GM18861 (cell line): ENCODE measurements around the gene SRMS.
"Not testable (repeated sequence)": the region's sequence is repeated elsewhere in the genome, so short reads cannot be mapped to it uniquely, and the experiment has no call there.

ENCODE experiments used
- ATAC-seq: cut with Tn5 transposase; IDR thresholded peaks from one replicate; pipeline ENCODE4 v1.9.1; 2021; ENCODE audit not compliant: unreplicated experiment

Gene SRMS

DNA sequence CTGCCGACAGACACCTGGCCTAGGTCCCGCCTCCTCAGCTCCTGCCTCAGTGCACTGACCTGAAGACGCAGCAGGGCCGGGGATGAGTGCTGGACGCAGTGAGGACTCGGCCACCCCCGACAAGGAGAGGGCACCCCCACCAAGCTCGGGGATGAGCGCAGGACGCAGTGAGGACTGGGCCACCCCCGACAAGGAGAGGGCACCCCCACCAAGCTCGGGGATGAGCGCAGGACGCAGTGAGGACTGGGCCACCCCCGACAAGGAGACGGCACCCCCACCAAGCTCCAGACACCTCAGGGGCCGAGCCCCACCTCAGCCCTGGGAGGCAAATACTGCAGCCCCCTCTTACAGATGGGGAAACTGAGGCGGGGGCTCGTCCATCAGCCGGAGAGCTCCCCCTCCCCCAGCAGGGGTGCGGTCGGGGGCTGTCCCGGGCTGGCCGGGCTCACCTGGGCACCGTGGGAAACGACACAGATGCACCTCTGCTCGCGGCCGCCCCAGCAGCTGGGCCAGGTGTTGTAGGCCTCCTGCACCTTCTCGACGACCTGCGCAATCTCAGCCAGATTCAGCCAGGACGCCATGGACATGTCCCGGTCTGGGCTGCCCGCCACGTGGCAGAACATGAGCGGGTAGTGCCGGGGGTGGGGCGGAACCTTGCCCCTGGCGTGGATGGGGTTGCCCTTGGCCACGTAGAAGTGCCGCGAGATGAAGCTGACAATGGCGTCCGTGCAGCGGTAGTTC lies 19.0 kb upstream of the SRMS start:
- no peak for ATAC-seq

DNA sequence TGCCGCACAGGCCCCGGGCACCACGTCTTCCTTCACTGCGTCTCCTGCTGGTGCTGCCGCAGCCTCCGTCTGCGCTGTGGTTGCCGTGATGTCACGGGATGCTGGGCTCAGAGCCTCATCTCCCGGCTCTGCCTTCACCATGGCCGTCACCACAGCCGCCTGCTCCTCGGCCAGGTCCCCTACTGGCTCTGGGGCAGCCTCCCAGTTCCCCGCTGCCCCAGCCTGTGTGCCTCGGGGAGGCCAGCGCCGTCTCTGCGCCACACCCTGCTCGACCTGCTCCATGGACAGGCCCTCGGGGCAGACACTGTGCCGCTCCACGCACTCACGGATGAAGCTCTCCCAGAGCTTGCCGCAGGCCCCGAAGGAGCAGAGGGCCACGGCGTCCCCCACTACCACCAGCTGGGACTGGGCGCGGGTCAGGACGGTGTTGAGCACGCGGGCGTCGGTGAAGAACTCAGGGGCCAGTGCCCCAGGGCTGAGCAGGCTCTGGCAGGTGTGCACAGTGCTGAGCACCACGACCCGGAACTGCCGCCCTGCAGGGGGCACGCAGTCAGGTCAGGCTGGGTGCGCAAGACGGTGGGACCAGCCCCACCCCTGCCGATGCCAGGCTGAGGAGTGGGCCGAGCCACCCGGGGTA lies 18.3 kb upstream of the SRMS start:
- ATAC-seq = no peak

GRCh38 chr20:63565021-63565698 lies 17.6 kb upstream of the SRMS start:
- no peak for ATAC-seq

DNA sequence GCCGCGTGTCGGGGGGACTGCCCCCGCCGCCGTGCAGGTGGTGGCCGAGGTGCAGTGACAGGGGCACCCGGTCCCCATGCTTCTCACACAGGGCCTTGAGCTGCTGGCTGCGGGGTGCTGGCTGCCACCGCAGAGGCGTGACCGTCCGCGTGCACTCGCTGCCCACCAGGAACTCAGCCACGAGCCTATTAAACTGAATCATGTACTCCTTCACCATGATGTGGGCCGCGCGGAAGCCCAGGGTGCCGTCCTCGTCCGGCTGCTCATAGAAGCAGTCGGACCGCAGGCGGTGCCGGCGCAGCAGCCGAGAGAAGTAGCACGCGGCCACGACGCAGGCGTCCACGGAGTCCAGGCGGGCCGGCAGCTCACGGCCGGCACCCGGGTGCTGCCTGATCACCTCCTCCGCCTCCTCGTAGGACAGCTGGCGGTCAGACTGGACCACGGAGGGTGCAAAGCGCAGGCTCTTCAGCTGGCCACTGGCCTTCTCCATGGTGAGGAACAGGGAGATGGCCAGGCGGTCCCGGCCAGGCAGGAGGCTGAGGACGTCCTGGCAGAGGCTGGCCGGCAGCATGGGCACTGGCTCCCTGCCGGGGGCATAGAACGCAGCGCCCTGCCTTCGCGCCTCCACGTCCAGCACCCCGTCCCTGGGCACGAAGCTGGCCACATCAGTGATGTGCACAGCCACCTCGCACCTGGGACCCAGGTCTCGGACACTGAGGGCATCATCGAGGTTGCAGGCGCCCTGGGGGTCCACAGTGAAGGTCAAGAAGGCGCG lies 16.7 kb upstream of the SRMS start:
- no peak for ATAC-seq

- no peak for ATAC-seq
Measured at GRCh38 chr20:63563225-63563935, 15.8 kb upstream of the SRMS start.

- ATAC-seq = no peak
Measured at GRCh38 chr20:63562461-63563224, 15.1 kb upstream of the SRMS start.

DNA sequence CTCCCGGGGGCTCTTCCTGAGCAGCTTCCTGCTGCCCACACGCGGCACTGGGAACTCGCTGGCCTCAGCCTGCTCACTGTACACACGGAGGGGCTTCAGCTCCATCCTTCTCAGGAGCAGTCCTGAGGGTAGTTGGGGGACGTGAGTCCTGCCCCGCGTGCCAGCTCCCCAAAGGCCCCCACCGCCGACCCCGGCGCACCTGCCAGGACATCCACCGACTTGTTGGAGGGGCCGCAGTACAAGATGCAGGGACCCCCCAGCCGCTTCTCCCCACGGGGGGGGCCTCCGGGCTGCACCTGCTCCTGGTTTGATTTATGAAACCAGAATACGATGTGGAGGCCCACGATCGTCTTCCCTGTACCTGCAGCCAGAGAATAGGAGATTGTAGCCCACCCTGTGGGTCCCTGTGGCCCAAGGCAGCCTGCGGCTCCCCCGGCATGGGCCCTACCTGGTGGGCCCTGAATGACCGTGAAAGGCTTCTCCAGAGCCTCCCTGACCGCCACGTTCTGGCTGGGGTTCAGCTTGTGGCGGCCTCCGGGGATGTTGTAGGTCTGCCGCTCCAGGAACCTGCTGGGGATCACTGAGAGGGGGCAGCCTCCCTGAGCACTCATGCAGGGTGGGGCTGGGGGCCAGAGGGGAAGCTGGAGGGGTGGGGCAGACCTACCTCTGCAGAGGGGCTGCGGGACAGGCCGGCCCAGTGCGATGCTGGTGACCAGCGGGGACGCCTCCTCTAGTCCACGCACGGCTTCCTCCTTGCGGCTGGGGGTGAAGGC lies 14.3 kb upstream of the SRMS start:
- no peak for ATAC-seq

GRCh38 chr20:63560856-63561609 lies 13.5 kb upstream of the SRMS start:
- ATAC-seq = no peak

DNA sequence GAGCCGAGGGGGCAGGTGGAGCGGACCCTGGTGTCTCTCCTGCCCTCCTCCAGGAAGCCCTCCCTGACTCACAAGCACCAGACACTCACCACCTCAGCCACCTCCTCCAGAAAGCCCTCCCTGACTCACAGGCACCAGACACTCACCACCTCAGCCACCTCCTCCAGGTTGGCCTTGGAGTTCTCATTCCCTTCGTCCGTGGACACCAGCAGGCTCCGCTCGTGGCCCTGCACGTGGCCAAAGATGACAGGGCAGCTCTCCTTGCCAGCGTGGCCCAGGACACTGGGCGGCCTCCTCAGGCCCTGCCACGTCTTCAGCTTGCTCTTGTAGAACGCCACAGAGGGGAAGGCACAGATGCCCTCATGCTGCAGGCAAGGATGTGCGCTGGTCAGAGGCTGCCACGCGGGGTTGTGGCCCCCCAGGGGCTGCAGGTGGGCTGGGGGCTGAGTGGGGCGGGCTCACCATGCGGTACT lies 12.8 kb upstream of the SRMS start:
- ATAC-seq = no peak

DNA sequence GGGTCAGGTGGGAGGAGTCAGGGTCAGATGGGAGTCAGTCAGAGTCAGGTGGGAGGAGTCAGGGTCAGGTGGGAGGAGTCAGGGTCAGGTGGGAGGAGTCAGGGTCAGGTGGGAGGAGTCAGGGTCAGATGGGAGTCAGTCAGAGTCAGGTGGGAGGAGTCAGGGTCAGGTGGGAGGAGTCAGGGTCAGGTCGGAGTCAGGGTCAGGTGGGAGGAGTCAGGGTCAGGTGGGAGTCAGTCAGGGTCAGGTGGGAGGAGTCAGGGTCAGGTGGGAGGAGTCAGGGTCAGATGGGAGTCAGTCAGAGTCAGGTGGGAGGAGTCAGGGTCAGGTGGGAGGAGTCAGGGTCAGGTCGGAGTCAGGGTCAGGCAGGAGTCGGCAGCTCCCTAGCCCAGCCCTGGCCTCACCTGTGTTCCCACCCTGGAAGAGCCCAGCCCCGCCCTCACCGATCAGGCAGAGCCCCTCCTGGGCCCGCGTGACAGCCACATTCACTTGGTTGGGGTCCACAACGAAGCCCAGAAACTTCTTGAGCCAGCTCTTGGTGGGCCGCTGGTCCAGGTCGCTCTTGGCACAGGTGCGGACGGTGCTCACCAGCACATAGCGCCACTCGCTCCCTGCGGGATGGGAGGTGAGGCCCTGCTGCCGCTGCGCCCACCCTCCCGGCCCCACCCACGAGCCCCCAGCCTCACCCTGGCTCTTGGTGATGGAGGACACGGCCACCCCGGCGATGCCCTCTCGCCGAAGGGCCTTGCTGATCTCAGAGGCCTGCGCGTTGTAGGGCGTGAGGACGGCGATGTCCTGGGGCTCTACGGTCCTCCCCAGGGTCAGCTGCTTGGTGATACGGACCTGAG lies 12.2 kb upstream of the SRMS start:
- not testable (repeated sequence) for ATAC-seq

- ATAC-seq = no peak
Measured at GRCh38 chr20:63558804-63559484, 11.4 kb upstream of the SRMS start.

DNA sequence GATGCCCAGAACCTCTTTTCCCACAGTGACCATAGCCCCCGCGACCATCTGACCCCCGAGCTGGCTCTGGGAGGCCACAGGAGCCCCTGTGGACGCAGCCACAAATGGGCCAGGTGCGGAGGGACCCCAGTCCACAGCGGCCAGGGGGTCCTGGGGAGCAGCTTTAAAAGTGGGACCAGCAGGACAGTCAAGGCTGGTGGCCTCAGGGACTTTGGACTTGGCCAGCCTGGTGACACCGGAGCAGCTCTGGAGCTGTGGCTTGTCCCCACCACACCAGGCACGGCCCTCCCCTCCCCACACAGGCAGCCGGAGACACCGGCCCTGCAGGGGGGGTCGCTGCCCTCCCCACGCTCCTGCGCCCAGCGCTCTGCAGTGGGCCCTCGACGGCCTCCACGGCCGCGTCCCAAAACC lies 9.9 kb upstream of the SRMS start:
- no peak for ATAC-seq

- ATAC-seq = no peak
Measured at GRCh38 chr20:63556873-63557478, 9.4 kb upstream of the SRMS start.

- no peak for ATAC-seq
Measured at GRCh38 chr20:63555661-63556381, 8.3 kb upstream of the SRMS start.

DNA sequence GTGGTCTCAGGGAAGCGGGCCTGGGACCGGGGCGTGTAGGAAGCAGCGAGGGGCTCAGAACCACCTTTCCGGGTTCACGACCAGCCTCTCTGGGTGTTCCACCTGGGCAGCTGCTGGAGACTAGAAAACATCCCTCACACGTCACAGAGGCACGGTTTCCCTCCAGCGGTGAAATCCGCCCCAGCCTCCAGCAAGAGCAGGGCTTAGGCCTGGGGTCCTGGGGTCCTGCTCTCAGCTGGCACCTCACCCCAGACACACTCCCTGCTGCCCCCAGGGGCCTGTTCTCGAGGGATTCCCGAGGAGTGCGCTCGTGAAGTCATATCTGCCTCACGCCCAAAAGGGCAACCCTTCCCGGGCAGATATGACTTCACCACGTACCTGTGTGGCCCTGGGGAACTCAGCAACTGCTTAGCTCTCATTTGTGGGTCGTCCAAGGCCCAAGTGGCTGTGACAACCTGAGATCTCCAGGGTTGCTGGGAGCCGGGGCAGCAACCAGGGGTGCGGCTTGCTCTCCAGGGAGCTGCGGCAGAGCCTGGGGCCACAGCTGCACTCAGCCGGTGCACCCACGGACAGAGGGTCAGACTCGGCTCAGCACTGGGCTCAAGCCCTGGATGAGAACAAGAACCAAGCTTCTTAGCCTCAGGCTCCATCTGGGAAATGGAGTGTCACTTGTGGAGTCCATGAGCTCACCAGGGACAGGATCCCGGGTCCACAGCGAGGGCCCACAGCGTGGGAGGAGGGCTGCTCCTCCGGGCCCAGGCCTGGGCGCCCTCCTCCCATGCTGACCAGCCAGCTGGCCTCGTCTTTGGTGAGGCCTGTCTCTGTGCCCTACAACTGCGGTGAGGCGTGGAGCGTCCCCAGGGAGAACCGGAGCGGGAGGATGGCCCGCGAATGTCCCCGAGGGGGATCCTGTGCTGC lies 7.1 kb upstream of the SRMS start:
- ATAC-seq = no peak
